ENCODE measurements around the gene TMEM205. TPM values are rescaled to one million over a fixed set of nuclear protein-coding genes. Genes with fewer than 3 reads are reported as not detected.
"Not testable (repeated sequence)": the region's sequence is repeated elsewhere in the genome, so short reads cannot be mapped to it uniquely, and the experiment has no call there.

TMEM205 gene
- total and polyA plus RNA-seq, 2 experiments from 2014 or later = 123 to 293 TPM

- TF ChIP-seq, protein P1, sequence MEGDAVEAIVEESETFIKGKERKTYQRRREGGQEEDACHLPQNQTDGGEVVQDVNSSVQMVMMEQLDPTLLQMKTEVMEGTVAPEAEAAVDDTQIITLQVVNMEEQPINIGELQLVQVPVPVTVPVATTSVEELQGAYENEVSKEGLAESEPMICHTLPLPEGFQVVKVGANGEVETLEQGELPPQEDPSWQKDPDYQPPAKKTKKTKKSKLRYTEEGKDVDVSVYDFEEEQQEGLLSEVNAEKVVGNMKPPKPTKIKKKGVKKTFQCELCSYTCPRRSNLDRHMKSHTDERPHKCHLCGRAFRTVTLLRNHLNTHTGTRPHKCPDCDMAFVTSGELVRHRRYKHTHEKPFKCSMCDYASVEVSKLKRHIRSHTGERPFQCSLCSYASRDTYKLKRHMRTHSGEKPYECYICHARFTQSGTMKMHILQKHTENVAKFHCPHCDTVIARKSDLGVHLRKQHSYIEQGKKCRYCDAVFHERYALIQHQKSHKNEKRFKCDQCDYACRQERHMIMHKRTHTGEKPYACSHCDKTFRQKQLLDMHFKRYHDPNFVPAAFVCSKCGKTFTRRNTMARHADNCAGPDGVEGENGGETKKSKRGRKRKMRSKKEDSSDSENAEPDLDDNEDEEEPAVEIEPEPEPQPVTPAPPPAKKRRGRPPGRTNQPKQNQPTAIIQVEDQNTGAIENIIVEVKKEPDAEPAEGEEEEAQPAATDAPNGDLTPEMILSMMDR (conservative IDR thresholded peaks at IDR 0.05; ENCODE audit: low read depth in 2 of 2) = no peak
- TF ChIP-seq EZH2phosphoT487 (IDR thresholded peaks at IDR 0.05; ENCODE audit: unreplicated experiment) = no peak
- no peak for TF ChIP-seq ETS1 (IDR thresholded peaks at IDR 0.05)
Measured at GRCh38 chr19:11322269-11323024, 23.6 kb downstream of the TMEM205 start (continued).

- peak; percentile 48 for DNase-seq (ENCODE audit: low spot score)
- ATAC-seq = peak; percentile 33
Measured at GRCh38 chr19:11321191-11322126, 24.6 kb downstream of the TMEM205 start.

DNA sequence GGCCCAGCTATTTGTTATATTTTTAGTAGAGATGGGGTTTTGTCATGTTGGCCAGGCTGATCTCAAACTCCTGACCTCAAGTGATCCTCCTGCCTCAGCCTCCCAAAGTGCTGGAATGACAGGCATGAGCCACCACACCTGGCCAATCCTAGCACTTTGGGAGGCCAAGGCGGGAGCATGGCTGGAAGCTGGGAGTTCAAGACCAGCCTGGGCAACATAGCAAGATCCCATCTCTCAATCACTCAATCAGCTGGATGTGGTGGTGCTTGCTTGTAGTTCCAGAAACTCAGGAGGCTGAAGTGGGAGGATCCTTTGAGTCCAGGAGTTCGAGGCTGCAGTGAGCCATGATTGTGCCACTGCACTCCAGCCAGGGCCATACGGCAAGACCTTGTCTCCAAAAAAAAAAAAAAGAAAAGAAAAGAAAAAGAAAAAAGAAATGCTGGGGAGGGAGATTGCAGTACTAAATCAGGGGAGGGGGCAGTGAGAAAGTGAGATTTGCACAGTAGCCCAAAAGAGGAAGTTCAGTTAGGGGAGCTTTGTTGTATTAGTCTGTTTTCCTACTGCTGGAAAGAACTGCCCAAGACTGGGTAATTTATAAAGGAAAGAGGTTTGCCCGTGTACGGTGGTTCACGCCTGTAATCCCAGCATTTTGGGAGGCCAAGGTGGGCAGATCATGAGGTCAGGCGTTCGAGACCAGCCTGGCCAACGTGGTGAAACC is 25.6 kb downstream of the TMEM205 start:
- H3K27ac Mint-ChIP-seq; H3K27me3 Mint-ChIP-seq (ENCODE audit: insufficient read depth, low read depth, poor library complexity); H4K20me1 ChIP-seq (replicated peaks; ENCODE audit: insufficient read depth); ATAC-seq; H3K36me3 ChIP-seq (ENCODE audit: insufficient read depth); DNase-seq (ENCODE audit: low spot score); H3K4me1 ChIP-seq (ENCODE audit: insufficient read depth); H3K9me2 ChIP-seq (ENCODE audit: insufficient read depth); H3K9me3 Mint-ChIP-seq; H3F3A ChIP-seq (replicated peaks; ENCODE audit: low read depth); H3K4me3 Mint-ChIP-seq; H3K4me3 ChIP-seq; H3K4me2 ChIP-seq; H3K79me2 ChIP-seq (replicated peaks; ENCODE audit: insufficient read depth); H2AFZ ChIP-seq; H3K36me3 Mint-ChIP-seq (ENCODE audit: low read depth); H3K27ac ChIP-seq (ENCODE audit: low read depth); H3K27me3 ChIP-seq (ENCODE audit: insufficient read depth): not testable (repeated sequence)
- H3K4me1 Mint-ChIP-seq = peaks cover 15% of the 10 kb centered on the region

More at GRCh38 chr19:11321191-11322126, 24.6 kb downstream of the TMEM205 start:
- no peaks in the 10 kb centered on the region for H4K20me1 ChIP-seq (replicated peaks; ENCODE audit: insufficient read depth)
- no peak overlapping the region for H3K4me3 ChIP-seq
- Mint-ChIP-seq H3K27me3 (ENCODE audit: insufficient read depth, low read depth, poor library complexity) (peaks cover 10% of the 10 kb centered on the region), H3K27ac (peak overlapping the region; percentile 17; the same call in 1 of the 2 replicates), H3K4me3 (no peak overlapping the region), H3K9me3 (no peaks in the 10 kb centered on the region), H3K36me3 (ENCODE audit: low read depth) (no peaks in the 10 kb centered on the region; the same call in 2 of the 3 replicates), H3K4me1 (peaks cover 15% of the 10 kb centered on the region)
- H2AFZ ChIP-seq = no peak overlapping the region
- H3F3A ChIP-seq (replicated peaks; ENCODE audit: low read depth) = no peaks in the 10 kb centered on the region; the same call in 1 of the 2 replicates
- no peak for TF ChIP-seq ZNF331 (CRISPR knock-in tag; IDR thresholded peaks at IDR 0.05; ENCODE audit: low read depth)
- TF ChIP-seq, protein P1 (conservative IDR thresholded peaks at IDR 0.05; ENCODE audit: low read depth in 2 of 2) = peak; percentile 41 to 57
- no peaks in the 10 kb centered on the region; the same call in 1 of the 2 replicates for H3K4me1 ChIP-seq (ENCODE audit: insufficient read depth)
- no peaks in the 10 kb centered on the region for H3K79me2 ChIP-seq (replicated peaks; ENCODE audit: insufficient read depth)
- H3K27me3 ChIP-seq (ENCODE audit: insufficient read depth) = no peaks in the 10 kb centered on the region
- no peaks in the 10 kb centered on the region for H3K9me2 ChIP-seq (ENCODE audit: insufficient read depth)
- H3K36me3 ChIP-seq (ENCODE audit: insufficient read depth) = no peaks in the 10 kb centered on the region
- 0 out of 2 replicates have a peak overlapping the region, but pooled peaks have one; percentile 27 for H3K27ac ChIP-seq (ENCODE audit: low read depth)
- no peak overlapping the region for H3K4me2 ChIP-seq

Measured in GM23338 (cell line).